HepG2 (cell line): Measurements from ENCODE around the gene WNT3. TPM values are rescaled to one million over a fixed set of nuclear protein-coding genes. Genes with fewer than 3 reads are reported as not detected.

ENCODE experiments used
- ATF2 ChIP-seq: sonication (generic); formaldehyde crosslinking; IDR thresholded peaks from 2 replicates; pipeline ENCODE4 v1.4.0; 2020; ENCODE audit warnings: missing genetic modification reagents
- CCDC6 ChIP-seq: sonication (generic); formaldehyde crosslinking; IDR thresholded peaks from 2 replicates; pipeline ENCODE4 v1.8.1; 2022; ENCODE audit warnings: mild to moderate bottlenecking, missing genetic modification reagents, moderate library complexity
- CENPT ChIP-seq: sonication (generic); formaldehyde crosslinking; IDR thresholded peaks from 2 replicates; pipeline ENCODE4 v1.8.0; 2022; ENCODE audit warnings: low read depth, mild to moderate bottlenecking, moderate library complexity, missing genetic modification reagents
- EEA1 ChIP-seq: sonication (generic); formaldehyde crosslinking; IDR thresholded peaks from 2 replicates; pipeline ENCODE4 v1.5.1; 2020; ENCODE audit warnings: mild to moderate bottlenecking, missing genetic modification reagents, borderline replicate concordance
- FOSL1 ChIP-seq: sonication (generic); formaldehyde crosslinking; IDR thresholded peaks from 2 replicates; pipeline ENCODE4 v1.9.0; 2021; ENCODE audit warnings: missing genetic modification reagents, borderline replicate concordance
- JUN ChIP-seq: sonication (generic); formaldehyde crosslinking; IDR thresholded peaks from 2 replicates; pipeline ENCODE4 v1.4.0; 2020; ENCODE audit warnings: mild to moderate bottlenecking, missing genetic modification reagents
- KDM6A ChIP-seq: IDR thresholded peaks from 2 replicates; pipeline ENCODE4 v1.6.1; 2016; ENCODE audit warnings: low read depth
- RBM39 ChIP-seq: fragments of 200-400 bp; formaldehyde crosslinking; IDR thresholded peaks from one replicate; pipeline ENCODE4 v1.6.1; 2018; ENCODE audit warnings: antibody characterized with exemption, mild to moderate bottlenecking, low read depth, low read length; ENCODE audit not compliant: poor library complexity, severe bottlenecking
- SIN3A ChIP-seq: IDR thresholded peaks from 2 replicates; pipeline ENCODE4 v1.6.1; 2011; ENCODE audit warnings: low read depth, mild to moderate bottlenecking, control low read depth, low read length, borderline replicate concordance
- ZBTB4 ChIP-seq: sonication (generic); formaldehyde crosslinking; IDR thresholded peaks from 2 replicates; pipeline ENCODE4 v1.4.0; 2020; ENCODE audit warnings: missing genetic modification reagents, mild to moderate bottlenecking, borderline replicate concordance
- ZKSCAN8 ChIP-seq: IDR thresholded peaks from 2 replicates; pipeline ENCODE4 v1.6.1; 2016; ENCODE audit warnings: borderline replicate concordance, missing genetic modification reagents, missing compliant biosample characterization
- ZNF142 ChIP-seq: sonication (generic); formaldehyde crosslinking; IDR thresholded peaks from 2 replicates; pipeline ENCODE4 v1.4.0; 2020; ENCODE audit warnings: missing genetic modification reagents
- ZNF20 ChIP-seq: sonication (generic); formaldehyde crosslinking; IDR thresholded peaks from 2 replicates; pipeline ENCODE4 v1.4.0; 2020; ENCODE audit warnings: mild to moderate bottlenecking, moderate library complexity, missing genetic modification reagents
- ZNF280D ChIP-seq: sonication (generic); formaldehyde crosslinking; IDR thresholded peaks from 2 replicates; pipeline ENCODE4 v1.5.1; 2020; ENCODE audit warnings: mild to moderate bottlenecking, missing genetic modification reagents
- ZNF382 ChIP-seq: sonication (generic); formaldehyde crosslinking; IDR thresholded peaks from 2 replicates; pipeline ENCODE4 v1.5.0; 2020; ENCODE audit warnings: missing genetic modification reagents, mild to moderate bottlenecking, borderline replicate concordance
- ZNF605 ChIP-seq: sonication (generic); formaldehyde crosslinking; IDR thresholded peaks from 2 replicates; pipeline ENCODE4 v1.8.0; 2022; ENCODE audit warnings: mild to moderate bottlenecking, missing genetic modification reagents
- polyA plus RNA-seq, 8 experiments: library from polyadenylated mRNA; depleted of rRNA in 3 of 8; stranded (reverse) in 7 of 8; unstranded in 1 of 8; fragments of >200 nt; fragmentation: Illumina TruSeq in 4 of 8; extraction: Trizol in 4 of 8; gene quantifications; 2 replicates each; pipeline versions ENCODE4 v1.2.1 to v1.2.3, GENCODE V29; 2011 to 2016; ENCODE audit warnings: low read depth in 4 of 8, missing spikeins in 1 of 8, mixed read lengths in 1 of 8; ENCODE audit not compliant: insufficient read depth in 1 of 8
- total RNA-seq, 5 experiments: library from RNA; depleted of rRNA; stranded (reverse); fragments of >200 nt; fragmentation: Illumina TruSeq; extraction: Trizol; gene quantifications; 2 replicates each; pipeline ENCODE4 v1.2.3, GENCODE V29; 2016; ENCODE audit warnings: low read depth in 1 of 5

WNT3 gene
- total and polyA plus RNA-seq, 2 of the 13 experiments (the other 11 are each of a cell fraction or from before 2014, with no cell fraction given) = 8.5 to 10.3 TPM

GRCh38 chr17:46770439-46770817, 48.1 kb downstream of the WNT3 start (continued):
- TF ChIP-seq ZNF142 (CRISPR knock-in tag) (no peak), FOSL1 (CRISPR knock-in tag) (no peak), ZKSCAN8 (CRISPR knock-in tag) (no peak), ZNF280D (CRISPR knock-in tag) (peak; percentile 80; the same call in 1 of the 2 replicates), CENPT (CRISPR knock-in tag) (no peak), RBM39 (no peak), ZNF382 (CRISPR knock-in tag) (no peak), ZBTB4 (CRISPR knock-in tag) (0 out of 2 replicates have a peak, but pooled peaks have one; percentile 11), KDM6A (no peak; the same call in 1 of the 2 replicates), EEA1 (no peak), ATF2 (CRISPR knock-in tag) (0 out of 2 replicates have a peak, but pooled peaks have one; percentile 30), CCDC6 (0 out of 2 replicates have a peak, but pooled peaks have one; percentile 35), JUN (CRISPR knock-in tag) (no peak), ZNF605 (peak; percentile 82), ZNF20 (no peak), SIN3A (no peak)
